HS-5 (cell line): Measurements from ENCODE around the gene CAMK2G.

ENCODE experiments used
- DNase-seq: peaks from one replicate; pipeline ENCODE4 v3.0.0-alpha.2; 2012; ENCODE audit warnings: low read depth

The CAMK2G gene

GRCh38 chr10:73771722-73772280, 102.6 kb downstream of the CAMK2G start:
- no peak for DNase-seq

- no peak for DNase-seq
Observed at GRCh38 chr10:73769396-73769795, 105.0 kb downstream of the CAMK2G start.

- DNase-seq = no peak
Observed at GRCh38 chr10:73768881-73769280, 105.5 kb downstream of the CAMK2G start.

GRCh38 chr10:73765066-73765465, 109.3 kb downstream of the CAMK2G start:
- no peak for DNase-seq

- DNase-seq = no peak
Observed at GRCh38 chr10:73763343-73763742, 111.0 kb downstream of the CAMK2G start.

- DNase-seq = no peak
Observed at GRCh38 chr10:73762915-73763314, 111.4 kb downstream of the CAMK2G start.
